GM12873 (cell line): Measurements from ENCODE around the gene MAGOHB.

Experiments
- TF ChIP-seq, protein P1 (sequence below): IDR thresholded peaks from 2 replicates; pipeline ENCODE4 v1.5.1; 2012; ENCODE audit warnings: low read depth, mild to moderate bottlenecking, moderate library complexity, low read length, control low read depth; ENCODE audit not compliant: insufficient read depth; ENCODE audit errors: missing control alignments

MAGOHB gene

DNA sequence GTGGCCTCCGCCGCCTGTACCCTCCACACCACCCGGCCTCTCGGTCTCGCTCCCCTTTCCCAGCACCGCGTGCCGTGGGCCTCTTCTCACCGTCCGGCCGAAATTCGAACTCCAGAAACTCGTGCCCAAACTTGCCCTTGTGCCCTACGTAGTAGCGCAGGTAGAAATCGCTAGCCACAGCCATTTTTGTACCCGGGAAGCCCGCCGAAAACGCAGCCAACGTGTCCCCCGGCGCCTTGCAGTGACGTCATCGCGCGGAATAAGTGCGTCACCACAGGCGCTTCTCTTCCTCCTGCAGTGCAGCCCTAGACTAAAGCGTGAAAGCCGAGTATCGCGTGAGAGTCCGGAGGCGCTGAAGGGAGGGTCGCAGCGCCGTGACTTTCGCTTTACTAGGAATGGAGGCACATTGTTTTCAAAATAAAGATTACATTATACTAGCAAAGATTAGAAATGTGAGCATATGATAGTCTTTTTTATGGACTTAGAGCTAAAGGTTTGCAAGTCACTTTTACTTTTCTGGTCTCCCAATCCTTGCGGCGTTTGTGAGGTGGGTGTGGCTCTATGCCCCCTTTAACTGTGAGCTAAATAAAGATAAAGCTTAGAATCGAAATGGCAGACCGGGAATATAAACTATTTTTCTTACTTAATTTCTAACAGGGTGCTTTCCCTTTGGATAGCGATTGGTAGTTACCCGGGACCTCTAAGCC, at the start of gene MAGOHB:
MAGOHB (minus strand) TSS at position 261 of the 707 bp plus-strand sequence; CDS start at position 184, 77 bp downstream.
- TF ChIP-seq, protein P1, sequence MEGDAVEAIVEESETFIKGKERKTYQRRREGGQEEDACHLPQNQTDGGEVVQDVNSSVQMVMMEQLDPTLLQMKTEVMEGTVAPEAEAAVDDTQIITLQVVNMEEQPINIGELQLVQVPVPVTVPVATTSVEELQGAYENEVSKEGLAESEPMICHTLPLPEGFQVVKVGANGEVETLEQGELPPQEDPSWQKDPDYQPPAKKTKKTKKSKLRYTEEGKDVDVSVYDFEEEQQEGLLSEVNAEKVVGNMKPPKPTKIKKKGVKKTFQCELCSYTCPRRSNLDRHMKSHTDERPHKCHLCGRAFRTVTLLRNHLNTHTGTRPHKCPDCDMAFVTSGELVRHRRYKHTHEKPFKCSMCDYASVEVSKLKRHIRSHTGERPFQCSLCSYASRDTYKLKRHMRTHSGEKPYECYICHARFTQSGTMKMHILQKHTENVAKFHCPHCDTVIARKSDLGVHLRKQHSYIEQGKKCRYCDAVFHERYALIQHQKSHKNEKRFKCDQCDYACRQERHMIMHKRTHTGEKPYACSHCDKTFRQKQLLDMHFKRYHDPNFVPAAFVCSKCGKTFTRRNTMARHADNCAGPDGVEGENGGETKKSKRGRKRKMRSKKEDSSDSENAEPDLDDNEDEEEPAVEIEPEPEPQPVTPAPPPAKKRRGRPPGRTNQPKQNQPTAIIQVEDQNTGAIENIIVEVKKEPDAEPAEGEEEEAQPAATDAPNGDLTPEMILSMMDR = no peak

DNA sequence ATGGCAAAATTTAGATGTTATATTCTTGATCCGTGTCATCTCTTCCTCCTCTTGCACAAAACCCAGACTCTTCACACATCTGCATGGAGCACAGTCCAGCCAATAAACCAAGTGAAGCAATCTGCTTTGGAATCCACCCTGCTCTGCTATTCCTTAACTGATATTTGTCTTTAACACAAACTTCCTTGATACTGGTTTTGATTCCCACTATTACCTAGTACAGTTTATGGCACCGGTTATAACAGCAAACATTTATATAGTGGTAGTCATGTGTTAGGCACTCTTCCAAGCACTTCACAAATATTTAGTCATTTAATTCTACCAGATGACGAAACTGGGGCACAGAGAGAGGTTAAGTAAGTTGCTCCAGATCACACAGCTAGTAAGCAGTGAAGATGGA, 47.9 kb upstream of the MAGOHB start:
- TF ChIP-seq, protein P1 = no peak

DNA sequence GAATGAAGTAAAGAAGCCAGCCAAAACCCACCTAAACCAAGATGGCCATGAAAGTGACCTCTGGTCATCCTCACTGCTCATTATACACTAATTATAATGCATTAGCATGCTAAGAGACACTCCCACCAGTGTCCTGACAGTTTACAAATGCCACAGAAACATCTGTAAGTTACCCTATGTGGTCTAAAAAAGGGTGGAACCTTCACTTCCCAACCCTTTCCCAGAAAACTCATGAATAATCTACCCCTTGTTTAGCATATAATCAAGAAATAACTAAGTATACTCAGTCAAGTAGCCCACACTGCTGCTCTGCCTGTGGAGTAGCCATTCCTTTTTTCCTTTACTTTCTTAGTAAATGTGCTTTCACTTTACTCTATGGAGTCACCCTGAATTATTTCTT, 40.6 kb upstream of the MAGOHB start:
- TF ChIP-seq, protein P1 = no peak

DNA sequence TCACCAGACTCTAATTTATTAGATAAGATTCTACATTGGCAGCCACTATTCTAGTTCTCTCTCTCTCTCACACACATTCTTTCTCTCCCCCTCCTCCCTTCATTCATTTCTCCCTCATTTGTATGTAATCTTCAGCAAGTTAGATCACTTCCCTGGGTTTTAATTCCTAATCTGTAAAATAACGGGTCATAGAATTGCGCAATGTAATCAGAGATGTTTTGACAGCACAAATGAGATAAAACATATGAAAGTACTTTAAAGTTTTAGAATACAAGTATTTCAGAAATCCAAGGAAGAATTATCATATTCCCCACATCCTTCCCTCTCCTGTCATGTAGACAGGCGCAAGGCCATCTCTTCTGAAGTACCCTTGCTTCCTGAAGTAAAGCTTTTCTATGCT, 38.8 kb upstream of the MAGOHB start:
- TF ChIP-seq, protein P1 = no peak

DNA sequence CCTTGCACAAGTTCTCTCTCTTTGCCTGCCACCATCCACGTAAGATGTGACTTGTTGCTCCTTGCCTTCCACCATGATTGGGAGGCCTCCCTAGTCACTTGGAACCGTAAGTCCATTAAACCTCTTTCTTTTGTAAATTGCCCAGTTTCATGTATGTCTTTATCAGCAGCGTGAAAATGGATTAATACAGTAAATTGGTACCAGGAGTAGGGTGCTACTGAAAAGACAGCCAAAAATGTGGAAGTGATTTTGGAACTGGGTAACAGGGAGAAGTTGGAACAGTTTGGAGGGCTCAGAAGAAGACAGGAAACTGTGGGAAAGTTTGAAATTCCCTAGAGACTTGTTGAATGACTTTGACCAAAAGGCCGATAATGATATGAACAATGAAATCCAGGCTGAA, 32.5 kb upstream of the MAGOHB start:
- TF ChIP-seq, protein P1 = no peak

DNA sequence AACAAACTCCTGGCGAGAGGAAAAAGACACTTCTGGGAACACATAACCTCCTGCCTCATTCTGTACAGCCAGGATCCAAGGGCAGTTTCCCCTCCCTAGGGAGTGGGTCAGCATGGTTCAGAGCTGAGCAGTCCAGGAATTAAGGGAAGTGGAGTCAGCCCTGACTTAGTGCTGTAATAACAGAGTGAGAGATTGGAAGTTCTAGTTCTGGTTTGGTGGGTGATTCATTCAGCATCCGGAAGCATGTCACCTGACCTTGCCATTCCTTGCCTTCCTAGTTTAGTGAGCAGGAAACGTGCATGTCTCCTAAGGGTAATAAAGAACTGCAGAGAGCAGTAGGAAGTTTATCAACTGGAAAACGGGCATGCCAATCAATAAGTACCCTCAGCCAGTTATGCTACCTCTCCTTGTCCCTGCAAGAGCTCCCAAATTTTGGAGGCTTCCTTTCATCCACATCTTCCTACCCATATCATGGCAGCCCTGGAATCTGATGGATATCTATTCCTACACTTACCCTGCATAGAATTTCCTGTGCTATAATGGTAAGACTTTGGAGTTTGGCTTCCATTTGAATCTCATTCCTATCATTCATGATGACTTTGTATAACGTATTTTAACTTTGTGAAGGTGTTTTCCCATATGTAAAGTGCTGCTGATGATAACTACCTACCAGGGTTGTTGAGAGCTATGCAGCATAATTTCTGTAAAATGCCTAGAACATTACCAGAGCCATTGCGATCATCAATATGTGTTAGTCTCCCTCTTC, 28.5 kb upstream of the MAGOHB start:
- TF ChIP-seq, protein P1 = no peak

DNA sequence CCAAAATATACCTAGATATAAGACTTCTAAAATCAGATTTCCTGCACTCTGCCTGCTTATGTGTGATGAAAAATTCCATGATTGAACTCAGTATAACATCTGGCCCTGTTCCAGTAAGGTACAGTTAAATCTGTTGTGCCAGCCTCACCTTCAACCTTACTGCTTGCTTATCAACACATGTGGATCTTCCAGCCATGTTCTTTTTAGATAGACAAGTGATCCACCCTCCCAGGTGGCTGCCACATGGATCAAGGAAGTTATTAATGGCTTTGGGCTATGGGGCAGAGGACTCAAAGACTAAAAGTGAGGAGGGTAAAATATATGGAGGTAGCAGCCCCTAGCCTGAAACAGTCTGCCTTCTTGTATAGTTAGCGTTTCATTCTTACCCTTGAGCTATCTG, 25.3 kb upstream of the MAGOHB start:
- TF ChIP-seq, protein P1 = no peak
